DOHH2 (cell line): Measurements from ENCODE around the gene CACNA1B.

ENCODE experiments used
- EZH2phosphoT487 ChIP-seq: fragments of 200-600 bp; sonication (generic); IDR thresholded peaks from 2 replicates; pipeline ENCODE4 v1.6.1; 2017; ENCODE audit warnings: borderline replicate concordance, mild to moderate bottlenecking, antibody characterized with exemption, low read length, moderate library complexity, mixed read lengths
- TF ChIP-seq, protein P1 (sequence below): fragments of 200-600 bp; sonication (generic); IDR thresholded peaks from one replicate; pipeline ENCODE4 v1.5.1; 2014; ENCODE audit warnings: antibody characterized with exemption, mild to moderate bottlenecking, low read depth, low read length; ENCODE audit not compliant: poor library complexity, severe bottlenecking

- TF ChIP-seq, protein P1, sequence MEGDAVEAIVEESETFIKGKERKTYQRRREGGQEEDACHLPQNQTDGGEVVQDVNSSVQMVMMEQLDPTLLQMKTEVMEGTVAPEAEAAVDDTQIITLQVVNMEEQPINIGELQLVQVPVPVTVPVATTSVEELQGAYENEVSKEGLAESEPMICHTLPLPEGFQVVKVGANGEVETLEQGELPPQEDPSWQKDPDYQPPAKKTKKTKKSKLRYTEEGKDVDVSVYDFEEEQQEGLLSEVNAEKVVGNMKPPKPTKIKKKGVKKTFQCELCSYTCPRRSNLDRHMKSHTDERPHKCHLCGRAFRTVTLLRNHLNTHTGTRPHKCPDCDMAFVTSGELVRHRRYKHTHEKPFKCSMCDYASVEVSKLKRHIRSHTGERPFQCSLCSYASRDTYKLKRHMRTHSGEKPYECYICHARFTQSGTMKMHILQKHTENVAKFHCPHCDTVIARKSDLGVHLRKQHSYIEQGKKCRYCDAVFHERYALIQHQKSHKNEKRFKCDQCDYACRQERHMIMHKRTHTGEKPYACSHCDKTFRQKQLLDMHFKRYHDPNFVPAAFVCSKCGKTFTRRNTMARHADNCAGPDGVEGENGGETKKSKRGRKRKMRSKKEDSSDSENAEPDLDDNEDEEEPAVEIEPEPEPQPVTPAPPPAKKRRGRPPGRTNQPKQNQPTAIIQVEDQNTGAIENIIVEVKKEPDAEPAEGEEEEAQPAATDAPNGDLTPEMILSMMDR, result no peak
- TF ChIP-seq EZH2phosphoT487, result no peak
These were observed 188.5 kb downstream of the CACNA1B start for GRCh38 chr9:138066049-138066448.
